Keratinocyte (primary cell): ENCODE results near the gene CLIC3. TPM values are rescaled to one million over a fixed set of nuclear protein-coding genes. Genes with fewer than 3 reads are reported as not detected.
"Not testable (repeated sequence)": the region's sequence is repeated elsewhere in the genome, so short reads cannot be mapped to it uniquely, and the experiment has no call there.

Experiments used
- DNase-seq: peaks from one replicate; pipeline ENCODE4 v3.0.0-alpha.2; 2011; ENCODE audit warnings: low read depth, missing footprints, low spot score
- FAIRE-seq: peaks from 2 replicates; lab custom pipeline; 2011; peaks lifted over from hg19 to GRCh38; lab: Jason Lieb, UNC
- H2AFZ ChIP-seq: 2 replicates; pipeline ENCODE4 v1.6.0; 2012; ENCODE audit warnings: low read length, control low read depth, inconsistent platforms; ENCODE audit not compliant: control insufficient read depth
- H3K27ac ChIP-seq: 2 replicates; pipeline ENCODE4 v1.5.1; 2011; ENCODE audit warnings: low read length; ENCODE audit not compliant: control insufficient read depth, insufficient read depth
- H3K27me3 ChIP-seq: 3 replicates; pipeline ENCODE4 v1.6.0; 2011; ENCODE audit warnings: low read length; ENCODE audit not compliant: control insufficient read depth, insufficient read depth; ENCODE audit errors: extremely low read depth
- H3K36me3 ChIP-seq, 2 experiments: 2 replicates in 1 of 2; 3 replicates in 1 of 2; pipeline ENCODE4 v1.5.1; 2011; ENCODE audit warnings: low read length in 2 of 2, mild to moderate bottlenecking in 1 of 2; ENCODE audit not compliant: control insufficient read depth in 2 of 2, insufficient read depth in 2 of 2; ENCODE audit errors: extremely low read depth in 1 of 2
- H3K4me1 ChIP-seq: 3 replicates; pipeline ENCODE4 v1.5.1; 2011; ENCODE audit warnings: low read length; ENCODE audit not compliant: control insufficient read depth, insufficient read depth; ENCODE audit errors: extremely low read depth
- H3K4me2 ChIP-seq: 3 replicates; pipeline ENCODE4 v1.6.0; 2011; ENCODE audit warnings: low read depth, low read length; ENCODE audit not compliant: control insufficient read depth, insufficient read depth; ENCODE audit errors: extremely low read depth
- H3K4me3 ChIP-seq, 3 experiments: fragments of 200-600 bp in 1 of 3; sonication (generic) in 1 of 3; 2 replicates in 2 of 3; 3 replicates in 1 of 3; pipeline ENCODE4 v1.5.1; 2011 to 2016; ENCODE audit warnings: low read length in 3 of 3, mild to moderate bottlenecking in 3 of 3, control low read depth in 2 of 3, inconsistent platforms in 1 of 3, low read depth in 1 of 3, mixed read lengths in 1 of 3, mixed run types in 1 of 3, moderate library complexity in 1 of 3; ENCODE audit not compliant: control insufficient read depth in 2 of 3, insufficient read depth in 2 of 3; ENCODE audit errors: extremely low read depth in 1 of 3
- H3K79me2 ChIP-seq: 2 replicates; pipeline ENCODE4 v1.6.0; 2012; ENCODE audit warnings: low read length; ENCODE audit not compliant: control insufficient read depth, insufficient read depth
- H3K9ac ChIP-seq: 3 replicates; pipeline ENCODE4 v1.6.0; 2011; ENCODE audit warnings: low read length; ENCODE audit not compliant: control insufficient read depth, insufficient read depth; ENCODE audit errors: extremely low read depth
- H3K9me1 ChIP-seq: 3 replicates; pipeline ENCODE4 v1.6.0; 2011; ENCODE audit warnings: low read length; ENCODE audit not compliant: control insufficient read depth, insufficient read depth; ENCODE audit errors: extremely low read depth
- H3K9me3 ChIP-seq: 2 replicates; pipeline ENCODE4 v1.5.1; 2012; ENCODE audit warnings: low read depth, low read length; ENCODE audit not compliant: control insufficient read depth
- H4K20me1 ChIP-seq: 3 replicates; pipeline ENCODE4 v1.6.0; 2011; ENCODE audit warnings: low read length; ENCODE audit not compliant: control insufficient read depth, insufficient read depth; ENCODE audit errors: extremely low read depth
- CTCF ChIP-seq, 3 experiments: IDR thresholded peaks in 1 of 3; conservative IDR thresholded peaks in 1 of 3; optimal IDR thresholded peaks in 1 of 3; 2 replicates in 2 of 3; 3 replicates in 1 of 3; pipeline versions ENCODE3 to v1.5.1; 2011; ENCODE audit warnings: low read length in 3 of 3, mild to moderate bottlenecking in 3 of 3, moderate library complexity in 2 of 3, control low read depth in 1 of 3, inconsistent platforms in 1 of 3; ENCODE audit not compliant: insufficient read depth in 2 of 3; ENCODE audit errors: extremely low read depth in 1 of 3
- EZH2 ChIP-seq: IDR thresholded peaks from one replicate; pipeline ENCODE4 v1.6.1; 2012; ENCODE audit warnings: inconsistent platforms, mild to moderate bottlenecking, low read length, moderate library complexity
- dilution Hi-C: fragments of 300-500 bp; cut with MboI; formaldehyde crosslinking; loops from one replicate; pipeline ENCODE4 v1.7.0; 2020; ENCODE audit warnings: low sequenced_read_pairs; ENCODE audit not compliant: extremely low pct_ligation_motif_present
- polyA plus RNA-seq, 5 experiments: library from polyadenylated mRNA; depleted of rRNA in 3 of 5; stranded (reverse) in 3 of 5; stranded (forward) in 1 of 5; unstranded in 1 of 5; fragments of >200 nt; gene quantifications; 1 replicate in 1 of 5; 2 replicates in 3 of 5; 3 replicates in 1 of 5; pipeline versions ENCODE4 v1.2.1 to v1.2.3, GENCODE V29; 2011 to 2012; ENCODE audit warnings: missing spikeins in 2 of 5, low read depth in 1 of 5, low replicate concordance in 1 of 5

Gene CLIC3
- polyA plus RNA-seq, 1 donor (not counting 4 experiments of a cell fraction or from before 2014, with no cell fraction given): 5.5 TPM

DNA sequence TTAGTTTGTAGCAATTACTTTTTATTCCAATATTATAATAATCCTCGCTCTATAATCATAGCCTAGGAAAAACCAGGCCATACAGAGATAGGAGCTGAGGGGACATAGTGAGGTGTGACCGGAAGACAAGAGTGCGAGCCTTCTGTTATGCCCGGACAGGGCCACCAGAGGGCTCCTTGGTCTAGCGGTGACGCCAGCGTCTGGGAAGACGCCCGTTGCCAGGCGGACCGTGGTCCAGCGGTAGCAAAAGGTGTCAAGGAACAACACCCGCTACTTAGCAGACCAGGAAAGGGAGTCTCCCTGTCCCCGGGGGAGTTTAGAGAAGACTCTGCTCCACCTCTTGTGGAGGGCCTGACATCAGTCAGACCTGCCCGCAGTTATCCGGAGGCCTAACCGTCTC is 7.9 kb upstream of the CLIC3 start:
- H3K9me3 ChIP-seq, H3K9ac ChIP-seq, H3K9me1 ChIP-seq, H3K4me3 ChIP-seq, dilution Hi-C loops, H3K4me1 ChIP-seq, H3K27me3 ChIP-seq, H3K36me3 ChIP-seq, H3K4me2 ChIP-seq, H3K79me2 ChIP-seq, H3K27ac ChIP-seq, FAIRE-seq, H2AFZ ChIP-seq, H4K20me1 ChIP-seq, DNase-seq: not testable (repeated sequence)
- peak in 1 of 3 experiments; percentile 15 for TF ChIP-seq CTCF (optimal IDR thresholded peaks at IDR 0.05 in 1 of 3, IDR thresholded peaks at IDR 0.05 in 1 of 3, conservative IDR thresholded peaks at IDR 0.05 in 1 of 3; ENCODE audit: extremely low read depth in 1 of 3, insufficient read depth in 2 of 3, low read length in 3 of 3)

- H3K4me3 ChIP-seq: no peak overlapping the region
- no peak overlapping the region for H3K27ac ChIP-seq
- H3K4me2 ChIP-seq: no peak overlapping the region
- no peaks in the 10 kb centered on the region for H3K79me2 ChIP-seq
- no peaks in the 10 kb centered on the region for H3K27me3 ChIP-seq
- dilution Hi-C loops: no loop called here
- no peaks in the 10 kb centered on the region for H3K9me1 ChIP-seq
- no peak overlapping the region for H3K9ac ChIP-seq
- no peaks in the 10 kb centered on the region for H3K36me3 ChIP-seq
- no peak for TF ChIP-seq CTCF (optimal IDR thresholded peaks at IDR 0.05 in 1 of 3, IDR thresholded peaks at IDR 0.05 in 1 of 3, conservative IDR thresholded peaks at IDR 0.05 in 1 of 3; ENCODE audit: extremely low read depth in 1 of 3, insufficient read depth in 2 of 3, low read length in 3 of 3)
- TF ChIP-seq EZH2: no peak
- no peak overlapping the region for H2AFZ ChIP-seq
- H4K20me1 ChIP-seq: no peaks in the 10 kb centered on the region
- FAIRE-seq (no peak), DNase-seq (no peak)
- no peaks in the 10 kb centered on the region for H3K9me3 ChIP-seq
- H3K4me1 ChIP-seq: peaks cover 6% of the 10 kb centered on the region
Observed at GRCh38 chr9:137002646-137003041, 6.3 kb upstream of the CLIC3 start.
